GM18505 (cell line): ENCODE results near the gene POU4F1.
"Not testable (repeated sequence)": the region's sequence is repeated elsewhere in the genome, so short reads cannot be mapped to it uniquely, and the experiment has no call there.

Experiments used
- ATAC-seq: cut with Tn5 transposase; IDR thresholded peaks from one replicate; pipeline ENCODE4 v1.9.1; 2021; ENCODE audit not compliant: unreplicated experiment
- POLR2A ChIP-seq: IDR thresholded peaks from 4 replicates; pipeline ENCODE4 v1.6.1; 2011; ENCODE audit warnings: borderline replicate concordance; ENCODE audit not compliant: insufficient read depth, insufficient read length; ENCODE audit errors: extremely low read depth

The POU4F1 gene

DNA sequence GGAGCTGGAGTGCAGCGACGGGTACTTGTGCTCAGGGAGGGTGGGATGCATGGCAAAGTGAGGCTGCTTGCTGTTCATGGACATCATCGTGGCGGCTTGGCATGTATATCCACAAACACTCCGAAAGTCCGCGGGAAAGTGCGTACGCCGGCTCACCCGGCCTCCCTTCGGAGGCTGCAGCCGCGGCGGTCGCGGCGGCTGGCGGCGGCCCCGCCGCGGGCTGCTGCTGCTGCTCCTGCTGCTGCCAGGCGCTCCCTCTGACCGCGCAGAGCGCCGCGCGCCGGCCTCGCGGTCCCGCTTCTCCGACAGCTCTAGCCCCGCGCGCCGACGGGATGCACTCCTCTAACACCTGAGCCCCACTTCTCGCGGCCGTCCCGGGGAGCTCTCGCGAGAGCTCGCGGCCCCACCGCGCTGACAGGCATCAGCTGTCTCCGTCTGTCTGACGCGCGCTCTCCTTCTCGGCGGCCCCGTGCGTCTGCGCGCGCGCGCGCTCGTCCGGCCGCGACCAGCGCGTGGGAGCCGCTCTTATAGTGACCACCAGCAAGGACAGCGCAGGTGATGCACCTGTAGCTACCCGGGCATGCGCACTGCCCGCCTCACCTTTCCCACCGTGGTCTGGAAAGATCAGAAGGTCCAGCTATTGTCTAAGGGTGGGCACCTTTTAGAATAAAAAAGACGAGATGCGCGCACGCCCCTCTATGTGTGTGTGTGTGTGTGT is at the start of gene POU4F1:
TSS of gene POU4F1 (minus strand) at position 313 of the 718 bp plus-strand sequence. CDS start at position 87, 226 bp downstream.
- peak; percentile 92 for ATAC-seq

GRCh38 chr13:78652651-78653050 is 49.3 kb upstream of the POU4F1 start:
- no peak for ATAC-seq
- TF ChIP-seq POLR2A = no peak

More for the DNA sequence above, at the start of gene POU4F1:
- no peak for TF ChIP-seq POLR2A

GRCh38 chr13:78650717-78651083 is 47.3 kb upstream of the POU4F1 start:
- no peak for TF ChIP-seq POLR2A
- no peak for ATAC-seq

- ATAC-seq = no peak
- TF ChIP-seq POLR2A = no peak
Measured at GRCh38 chr13:78649997-78650716, 46.8 kb upstream of the POU4F1 start.

DNA sequence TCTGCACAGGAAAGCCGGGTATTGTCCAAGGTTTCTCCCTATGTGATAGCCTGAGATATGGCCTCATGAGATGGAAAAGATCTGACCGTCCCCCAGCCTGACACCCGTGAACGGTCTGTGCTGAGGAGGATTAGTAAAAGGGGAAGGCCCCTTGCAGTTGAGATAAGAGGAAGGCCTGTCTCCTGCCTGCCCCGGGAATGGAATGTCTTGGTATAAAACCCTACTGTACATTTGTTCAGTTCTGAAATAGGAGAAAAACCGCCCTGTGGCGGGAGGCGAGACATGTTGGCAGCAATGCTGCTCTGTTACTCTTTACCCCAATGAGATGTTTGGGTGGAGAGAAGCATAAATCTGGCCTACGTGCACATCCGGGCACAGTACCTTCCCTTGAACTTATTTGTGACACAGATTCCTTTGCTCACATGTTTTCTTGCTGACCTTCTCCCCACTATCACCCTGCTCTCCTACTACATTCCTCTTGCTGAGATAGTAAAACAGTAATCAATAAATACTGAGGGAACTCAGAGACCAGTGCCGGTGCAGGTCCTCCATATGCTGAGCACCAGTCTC is 43.8 kb upstream of the POU4F1 start:
- not testable (repeated sequence) for ATAC-seq

DNA sequence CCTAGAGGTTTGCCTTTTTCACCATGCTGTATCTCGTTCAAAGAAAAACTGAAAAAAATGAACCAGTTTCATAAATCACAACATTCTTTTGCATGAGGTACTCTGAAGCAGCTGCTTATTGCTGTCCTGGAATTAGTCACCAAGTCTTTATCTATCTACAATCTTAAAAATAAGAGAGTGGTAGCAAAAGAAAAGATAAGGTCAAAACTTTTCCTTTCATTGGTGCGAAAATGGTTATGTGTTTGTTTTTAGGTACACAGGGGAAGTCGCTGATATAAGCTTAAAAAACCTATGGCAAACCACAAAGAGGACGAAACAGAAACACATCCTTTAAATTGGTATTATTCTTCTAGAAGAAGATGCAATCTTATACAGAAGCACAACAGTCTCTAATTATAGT is 34.9 kb upstream of the POU4F1 start:
- peak; percentile 51 for ATAC-seq
- TF ChIP-seq POLR2A = no peak

DNA sequence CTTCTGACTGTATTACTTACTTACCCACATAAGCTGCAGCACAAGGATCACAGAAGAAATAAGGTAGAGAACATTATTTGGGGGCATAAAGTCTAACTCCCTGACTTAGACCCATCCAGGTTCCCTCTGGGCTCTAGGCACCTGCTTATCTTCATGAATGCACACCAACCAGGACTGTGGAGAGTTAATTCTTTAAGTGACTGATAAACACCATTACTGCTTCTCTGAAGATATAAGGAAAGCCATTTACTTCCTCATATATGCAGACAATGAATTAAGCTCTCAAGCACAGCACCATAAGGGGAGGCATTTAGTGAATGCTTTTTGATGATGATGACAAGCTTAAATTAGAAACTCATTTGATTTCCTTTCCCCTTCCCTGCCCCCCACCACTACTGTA is 33.1 kb upstream of the POU4F1 start:
- TF ChIP-seq POLR2A = no peak

GRCh38 chr13:78632996-78633395 is 29.6 kb upstream of the POU4F1 start:
- TF ChIP-seq POLR2A = no peak
- ATAC-seq = no peak

More for the DNA sequence above, 33.1 kb upstream of the POU4F1 start:
- ATAC-seq = no peak

- ATAC-seq = no peak
- no peak for TF ChIP-seq POLR2A
Measured at GRCh38 chr13:78631077-78631476, 27.7 kb upstream of the POU4F1 start.

DNA sequence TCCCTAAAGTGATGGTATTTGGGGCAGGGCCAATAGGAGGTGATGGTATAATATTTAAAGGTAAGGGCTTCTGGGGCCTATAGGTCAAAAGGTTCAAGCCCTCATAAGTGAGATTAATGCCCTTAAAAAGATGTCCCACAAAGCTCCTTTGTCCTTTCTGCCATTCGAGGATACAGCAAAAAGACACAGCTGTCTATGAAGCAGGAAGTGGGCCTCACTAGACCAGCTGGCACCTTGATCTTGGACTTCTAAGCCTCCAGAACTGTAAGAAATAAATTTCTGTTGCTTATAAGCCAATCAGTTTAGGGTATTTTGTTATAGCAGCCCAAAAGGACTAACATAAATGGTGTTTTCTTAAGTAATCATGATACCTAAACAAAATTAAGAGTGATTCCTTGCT is 27.2 kb upstream of the POU4F1 start:
- ATAC-seq = no peak

GRCh38 chr13:78625384-78625783 is 22.0 kb upstream of the POU4F1 start:
- no peak for ATAC-seq
- TF ChIP-seq POLR2A = no peak

More for the DNA sequence above, 27.2 kb upstream of the POU4F1 start:
- no peak for TF ChIP-seq POLR2A

DNA sequence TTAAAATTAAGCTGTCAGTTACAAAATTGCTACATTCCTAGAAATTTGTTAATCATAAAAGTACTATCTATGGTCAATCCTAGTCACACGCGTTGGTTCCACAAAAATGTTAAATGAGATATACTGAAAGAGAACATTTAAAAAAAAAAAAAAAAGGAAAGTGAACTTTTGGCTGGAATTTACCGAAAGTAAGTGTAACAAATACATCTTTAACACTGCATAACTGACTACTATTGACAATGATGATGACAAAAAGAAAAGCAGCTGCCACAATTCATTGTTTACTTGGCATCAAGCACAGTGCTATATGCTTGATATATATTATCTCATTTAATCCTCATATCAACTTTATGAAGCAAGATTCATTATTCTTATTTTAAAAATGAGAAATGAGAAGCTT is 19.8 kb upstream of the POU4F1 start:
- no peak for ATAC-seq
- TF ChIP-seq POLR2A = no peak

GRCh38 chr13:78620936-78621470 is 17.7 kb upstream of the POU4F1 start:
- no peak for ATAC-seq

GRCh38 chr13:78618411-78618810 is 15.1 kb upstream of the POU4F1 start:
- ATAC-seq = no peak
- no peak for TF ChIP-seq POLR2A

More at GRCh38 chr13:78620936-78621470, 17.7 kb upstream of the POU4F1 start:
- TF ChIP-seq POLR2A = no peak
